Suppressor macrophage treated with lipopolysaccharide for 1 hour (primary cell): ENCODE results near the gene NCK1.
"Not testable (repeated sequence)": the region's sequence is repeated elsewhere in the genome, so short reads cannot be mapped to it uniquely, and the experiment has no call there.

Source experiments
- DNase-seq, 3 donors: peaks; one replicate each; pipeline ENCODE4 v3.0.0-alpha.2; 2020 to 2022

Gene NCK1

GRCh38 chr3:136862617-136863322 lies 762 bp downstream of the NCK1 start:
- peak; percentile 39 to 53 (median 48) for DNase-seq

- DNase-seq: no peak
Measured at GRCh38 chr3:136869282-136869681, 7.3 kb downstream of the NCK1 start.

GRCh38 chr3:136872258-136872657 lies 10.2 kb downstream of the NCK1 start:
- not testable (repeated sequence) for DNase-seq

GRCh38 chr3:136879510-136879909 lies 17.5 kb downstream of the NCK1 start:
- DNase-seq: not testable (repeated sequence)

- peak in 1 of 3 donors; percentile 12 for DNase-seq
Measured at GRCh38 chr3:136882571-136882970, 20.6 kb downstream of the NCK1 start.

GRCh38 chr3:136883967-136884720 lies 22.1 kb downstream of the NCK1 start:
- peak in 1 of 3 donors; percentile 0 for DNase-seq

GRCh38 chr3:136885357-136886213 lies 23.6 kb downstream of the NCK1 start:
- no peak for DNase-seq

- DNase-seq: no peak
Measured at GRCh38 chr3:136889947-136890346, 27.9 kb downstream of the NCK1 start.

GRCh38 chr3:136891934-136892855 lies 30.2 kb downstream of the NCK1 start:
- DNase-seq: no peak

GRCh38 chr3:136893848-136894443 lies 31.9 kb downstream of the NCK1 start:
- peak; percentile 15 to 28 (median 20) for DNase-seq

- not testable (repeated sequence) for DNase-seq
Measured at GRCh38 chr3:136897171-136897570, 35.2 kb downstream of the NCK1 start.

GRCh38 chr3:136898549-136898948 lies 36.5 kb downstream of the NCK1 start:
- no peak for DNase-seq

GRCh38 chr3:136898954-136899353 lies 36.9 kb downstream of the NCK1 start:
- DNase-seq: no peak

GRCh38 chr3:136899622-136900158 lies 37.7 kb downstream of the NCK1 start:
- no peak for DNase-seq

- DNase-seq: peak; percentile 9 to 32 (median 27)
Measured at GRCh38 chr3:136900694-136901093, 38.7 kb downstream of the NCK1 start.

- no peak for DNase-seq
Measured at GRCh38 chr3:136901391-136901790, 39.4 kb downstream of the NCK1 start.

GRCh38 chr3:136902530-136902929 lies 40.5 kb downstream of the NCK1 start:
- DNase-seq: peak in 2 of 3 donors; percentile 6 to 24

GRCh38 chr3:136903899-136904298 lies 41.9 kb downstream of the NCK1 start:
- no peak for DNase-seq

- no peak for DNase-seq
Measured at GRCh38 chr3:136904746-136905145, 42.7 kb downstream of the NCK1 start.

GRCh38 chr3:136905549-136905948 lies 43.5 kb downstream of the NCK1 start:
- DNase-seq: no peak

GRCh38 chr3:136906725-136907124 lies 44.7 kb downstream of the NCK1 start:
- no peak for DNase-seq
